HCT116 (cell line): Measurements from ENCODE around the gene TRIM16. TPM values are rescaled to one million over a fixed set of nuclear protein-coding genes. Genes with fewer than 3 reads are reported as not detected.

Experiments
- ATAC-seq: fragments of 200-7000 bp; cut with Tn5 transposase; 2 replicates; pipeline ENCODE4 v1.9.1; 2020; ENCODE audit warnings: mild to moderate bottlenecking, moderate library complexity
- BruUV-seq: library from RNA; stranded (reverse); fragments of 400-500 nt; replicated peaks from 2 replicates; lab custom pipeline; 2021; lab: Mats Ljungman, UMichigan
- CTCF ChIA-PET: fragments of 300-600 bp; sonication (Branson Sonifier 250); formaldehyde crosslinking; loops from one replicate; lab custom pipeline; 2021; ENCODE audit warnings: antibody characterized with exemption; lab: Charles Lee
- POLR2A ChIA-PET: fragments of 300-600, 350-600 bp; sonication (Branson Sonifier 250); formaldehyde crosslinking; loops from one replicate; lab custom pipeline; 2021; ENCODE audit warnings: antibody characterized with exemption; lab: Charles Lee
- RAD21 ChIA-PET, 2 experiments: fragments of 300-600 bp; sonication (Branson Sonifier 250); formaldehyde crosslinking; loops; one replicate each; lab custom pipeline; 2023; ENCODE audit warnings: low total read pairs in 2 of 2; ENCODE audit not compliant: uncharacterized antibody in 2 of 2, unreplicated experiment in 2 of 2, low non-redundant PET in 1 of 2; lab: Charles Lee
- DNase-seq: peaks from one replicate; pipeline ENCODE4 v3.0.0-alpha.2; 2010; ENCODE audit warnings: low read depth, low spot score
- H2AFZ ChIP-seq: fragments of 200-600 bp; shearing (Covaris generic), sonication (generic); 2 replicates; pipeline ENCODE4 v1.6.1; 2017; ENCODE audit warnings: low read depth, mixed run types, mixed read lengths, antibody characterized with exemption, low read length; ENCODE audit not compliant: poor library complexity, severe bottlenecking
- H3K27ac ChIP-seq: 2 replicates; pipeline ENCODE4 v1.5.1; 2012; ENCODE audit warnings: low read depth, low read length
- H3K27me3 ChIP-seq: fragments of 200-600 bp; sonication (generic); 2 replicates; pipeline ENCODE4 v1.6.1; 2016; ENCODE audit warnings: mixed run types, low read length, mixed read lengths; ENCODE audit not compliant: insufficient read depth
- H3K36me3 ChIP-seq, 2 experiments: fragments of 200-500 bp in 1 of 2; fragments of 200-600 bp in 1 of 2; sonication (Bioruptor generic) in 1 of 2; sonication (generic) in 1 of 2; 2 replicates each; pipeline versions ENCODE4 v1.5.1 to v1.6.1; 2014 to 2016; ENCODE audit warnings: low read length in 2 of 2, inconsistent platforms in 1 of 2, mixed read lengths in 1 of 2, mixed run types in 1 of 2; ENCODE audit not compliant: insufficient read depth in 2 of 2, control insufficient read depth in 1 of 2
- H3K4me1 ChIP-seq, 2 experiments: fragments of 200-600 bp in 1 of 2; sonication (generic) in 1 of 2; 2 replicates each; pipeline versions ENCODE4 v1.5.1 to v1.6.1; 2012 to 2017; ENCODE audit warnings: low read length in 2 of 2, inconsistent platforms in 1 of 2, mild to moderate bottlenecking in 1 of 2, mixed read lengths in 1 of 2, mixed run types in 1 of 2, moderate library complexity in 1 of 2; ENCODE audit not compliant: insufficient read depth in 2 of 2, control insufficient read depth in 1 of 2
- H3K4me2 ChIP-seq: fragments of 200-600 bp; sonication (generic); 2 replicates; pipeline ENCODE4 v1.6.1; 2017; ENCODE audit warnings: mixed run types, low read length, mixed read lengths
- H3K4me3 ChIP-seq, 2 experiments: fragments of 200-600 bp in 1 of 2; sonication (generic) in 1 of 2; replicated peaks in 1 of 2; 2 replicates each; pipeline ENCODE4 v1.5.1; 2011 to 2016; ENCODE audit warnings: low read length in 2 of 2, control low read depth in 1 of 2, low read depth in 1 of 2, mild to moderate bottlenecking in 1 of 2, mixed read lengths in 1 of 2, mixed run types in 1 of 2
- H3K79me2 ChIP-seq: fragments of 200-600 bp; sonication (generic); 2 replicates; pipeline ENCODE4 v1.6.1; 2017; ENCODE audit warnings: mild to moderate bottlenecking, mixed run types, low read length, moderate library complexity, mixed read lengths; ENCODE audit not compliant: insufficient read depth
- H3K9ac ChIP-seq: fragments of 200-600 bp; sonication (generic); 2 replicates; pipeline ENCODE4 v1.6.1; 2016; ENCODE audit warnings: low read length, mixed read lengths
- H3K9me2 ChIP-seq: fragments of 200-600 bp; sonication (generic), shearing (Covaris generic); 2 replicates; pipeline ENCODE4 v1.6.1; 2017; ENCODE audit warnings: mixed run types, mild to moderate bottlenecking, moderate library complexity; ENCODE audit not compliant: insufficient read depth
- H3K9me3 ChIP-seq, 2 experiments: fragments of 200-500 bp in 1 of 2; fragments of 200-600 bp in 1 of 2; sonication (Bioruptor generic) in 1 of 2; sonication (generic) in 1 of 2; 2 replicates each; pipeline ENCODE4 v1.6.1; 2014 to 2017; ENCODE audit warnings: low read length in 2 of 2, mixed read lengths in 2 of 2, inconsistent platforms in 1 of 2, low read depth in 1 of 2, mild to moderate bottlenecking in 1 of 2, mixed run types in 1 of 2, moderate library complexity in 1 of 2; ENCODE audit not compliant: control insufficient read depth in 1 of 2, insufficient read depth in 1 of 2
- H4K20me1 ChIP-seq: fragments of 200-600 bp; sonication (generic), shearing (Covaris generic); 2 replicates; pipeline ENCODE4 v1.6.1; 2017; ENCODE audit warnings: mixed run types, mild to moderate bottlenecking, moderate library complexity; ENCODE audit not compliant: insufficient read depth
- CBX3 ChIP-seq: IDR thresholded peaks from 2 replicates; pipeline ENCODE4 v1.6.1; 2012; ENCODE audit warnings: low read depth
- CEBPB ChIP-seq: IDR thresholded peaks from 2 replicates; pipeline ENCODE4 v1.6.1; 2012; ENCODE audit warnings: low read depth
- EGR1 ChIP-seq: IDR thresholded peaks from 2 replicates; pipeline ENCODE4 v1.6.1; 2012; ENCODE audit warnings: low read depth
- ELF1 ChIP-seq: IDR thresholded peaks from 2 replicates; pipeline ENCODE4 v1.6.1; 2012; ENCODE audit warnings: low read depth, borderline replicate concordance
- EZH2 ChIP-seq: fragments of 200-600 bp; sonication (generic); IDR thresholded peaks from 2 replicates; pipeline ENCODE4 v1.6.1; 2017; ENCODE audit warnings: antibody characterized with exemption, mixed run types
- FOSL1 ChIP-seq: IDR thresholded peaks from 2 replicates; pipeline ENCODE4 v1.6.1; 2012; ENCODE audit warnings: low read depth
- JUND ChIP-seq: IDR thresholded peaks from 2 replicates; pipeline ENCODE4 v1.6.1; 2012
- MAX ChIP-seq: IDR thresholded peaks from 2 replicates; pipeline ENCODE4 v1.6.1; 2012
- POLR2AphosphoS5 ChIP-seq: IDR thresholded peaks from 2 replicates; pipeline ENCODE4 v1.6.1; 2011; ENCODE audit warnings: mild to moderate bottlenecking, low read depth, low read length, moderate library complexity
- SIN3A ChIP-seq: IDR thresholded peaks from 2 replicates; pipeline ENCODE4 v1.6.1; 2012; ENCODE audit warnings: low read depth
- SP1 ChIP-seq: IDR thresholded peaks from 2 replicates; pipeline ENCODE4 v1.6.1; 2012; ENCODE audit warnings: low read depth
- SRF ChIP-seq: IDR thresholded peaks from 2 replicates; pipeline ENCODE4 v1.6.1; 2012; ENCODE audit warnings: low read depth
- TCF7L2 ChIP-seq: IDR thresholded peaks from 2 replicates; pipeline ENCODE4 v1.7.0; 2011; ENCODE audit warnings: borderline replicate concordance, inconsistent platforms; ENCODE audit not compliant: insufficient read depth, insufficient read length; ENCODE audit errors: extremely low read depth
- YY1 ChIP-seq: IDR thresholded peaks from 2 replicates; pipeline ENCODE4 v1.6.1; 2011; ENCODE audit warnings: low read length, low read depth, moderate library complexity, mild to moderate bottlenecking; ENCODE audit not compliant: insufficient replicate concordance; ENCODE audit errors: extremely low read depth
- ZBTB33 ChIP-seq: IDR thresholded peaks from 2 replicates; pipeline ENCODE4 v1.6.1; 2011; ENCODE audit warnings: mild to moderate bottlenecking, low read length, moderate library complexity; ENCODE audit not compliant: insufficient replicate concordance; ENCODE audit errors: extremely low read depth
- intact Hi-C: fragments of 100-400 bp; cut with micrococcal nuclease; formaldehyde crosslinking; loops from 2 replicates; pipeline ENCODE4 v1.10.0; 2022
- total RNA-seq: library from RNA; stranded (reverse); gene quantifications from one replicate; pipeline ENCODE4 v1.2.1, GENCODE V29; 2021; ENCODE audit not compliant: unreplicated experiment

TRIM16 gene
- total RNA-seq, 1 experiment from 2014 or later = 33.8 TPM

- Histone ChIP-seq H3K4me1 (peaks cover 56 to 81% of the 10 kb centered on the region in 2 experiments), H3K27ac (peak overlapping the region; percentile 75), H3K9me3 (no peaks in the 10 kb centered on the region), H3K27me3 (no peaks in the 10 kb centered on the region), H2AFZ (no peak overlapping the region), H3K4me3 (peak overlapping the region; percentile 41 to 58), H3K79me2 (peaks cover 16% of the 10 kb centered on the region; the same call in 1 of the 2 replicates), H3K4me2 (peak overlapping the region; percentile 97), H4K20me1 (no peaks in the 10 kb centered on the region), H3K9me2 (no peaks in the 10 kb centered on the region), H3K9ac (peak overlapping the region; percentile 75), H3K36me3 (no peaks in the 10 kb centered on the region; a peak in 1 of 4 replicates)
- TF ChIP-seq MAX = peak; percentile 84
- no peak for TF ChIP-seq EZH2
- TF ChIP-seq TCF7L2 = peak; percentile 94
- TF ChIP-seq SRF = 0 out of 2 replicates have a peak, but pooled peaks have one; percentile 13
- TF ChIP-seq POLR2AphosphoS5 = peak; percentile 55; the same call in 1 of the 2 replicates
- TF ChIP-seq CEBPB = peak; percentile 78
- TF ChIP-seq YY1 = peak; percentile 10
- TF ChIP-seq SP1 = peak; percentile 87
- TF ChIP-seq CBX3 = peak; percentile 82
- TF ChIP-seq ELF1 = no peak
- no peak for TF ChIP-seq EGR1
- peak; percentile 92 for TF ChIP-seq FOSL1
- TF ChIP-seq SIN3A = peak; percentile 24; the same call in 1 of the 2 replicates
- peak; percentile 95 for TF ChIP-seq JUND
- TF ChIP-seq ZBTB33 = peak; percentile 25
- ATAC-seq = peak; percentile 15; the same call in 1 of the 2 replicates
- POLR2A ChIA-PET = no interaction called here
- intact Hi-C loops = no loop called here
- RAD21 ChIA-PET = no interaction called here
- DNase-seq = peak; percentile 91
- BruUV-seq = no TSS peak
- CTCF ChIA-PET = no interaction called here
Observed at GRCh38 chr17:15649861-15650421, 34.2 kb downstream of the TRIM16 start.
